ENCODE data around the gene DDA1. TPM values are rescaled to one million over a fixed set of nuclear protein-coding genes. Genes with fewer than 3 reads are reported as not detected.

DDA1 gene
- total RNA-seq, 1 experiment from 2014 or later = 87.9 TPM

DNA sequence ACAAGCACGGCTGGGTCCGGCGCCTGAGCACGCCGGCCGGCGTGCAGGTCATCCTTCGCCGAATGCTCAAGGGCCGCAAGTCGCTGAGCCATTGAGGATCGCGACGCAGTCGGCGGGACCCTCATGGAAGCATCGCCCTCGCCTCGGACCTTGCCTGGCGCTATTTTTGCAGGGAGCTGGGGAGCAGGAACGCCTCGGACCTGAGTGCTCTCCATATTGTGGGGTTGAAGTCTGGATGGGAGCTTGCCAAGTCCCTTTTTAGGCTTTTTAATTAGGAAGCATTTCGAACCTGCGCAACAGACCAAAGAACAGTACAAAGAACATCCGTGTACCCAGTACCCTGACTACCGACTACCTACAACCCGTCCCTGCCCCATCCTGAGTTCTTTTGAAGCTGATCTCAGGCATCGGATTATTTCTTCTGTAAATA lies 3.1 kb upstream of the DDA1 start:
- peaks cover 35% of the 10 kb centered on the region for H3K4me1 ChIP-seq (ENCODE audit: insufficient read depth, low read length)
- TF ChIP-seq EZH2 (IDR thresholded peaks at IDR 0.05; ENCODE audit: low read length, unreplicated experiment) (no peak), EZH2phosphoT487 (IDR thresholded peaks at IDR 0.05; ENCODE audit: borderline replicate concordance, low read length) (no peak)
- TF ChIP-seq, protein P1, sequence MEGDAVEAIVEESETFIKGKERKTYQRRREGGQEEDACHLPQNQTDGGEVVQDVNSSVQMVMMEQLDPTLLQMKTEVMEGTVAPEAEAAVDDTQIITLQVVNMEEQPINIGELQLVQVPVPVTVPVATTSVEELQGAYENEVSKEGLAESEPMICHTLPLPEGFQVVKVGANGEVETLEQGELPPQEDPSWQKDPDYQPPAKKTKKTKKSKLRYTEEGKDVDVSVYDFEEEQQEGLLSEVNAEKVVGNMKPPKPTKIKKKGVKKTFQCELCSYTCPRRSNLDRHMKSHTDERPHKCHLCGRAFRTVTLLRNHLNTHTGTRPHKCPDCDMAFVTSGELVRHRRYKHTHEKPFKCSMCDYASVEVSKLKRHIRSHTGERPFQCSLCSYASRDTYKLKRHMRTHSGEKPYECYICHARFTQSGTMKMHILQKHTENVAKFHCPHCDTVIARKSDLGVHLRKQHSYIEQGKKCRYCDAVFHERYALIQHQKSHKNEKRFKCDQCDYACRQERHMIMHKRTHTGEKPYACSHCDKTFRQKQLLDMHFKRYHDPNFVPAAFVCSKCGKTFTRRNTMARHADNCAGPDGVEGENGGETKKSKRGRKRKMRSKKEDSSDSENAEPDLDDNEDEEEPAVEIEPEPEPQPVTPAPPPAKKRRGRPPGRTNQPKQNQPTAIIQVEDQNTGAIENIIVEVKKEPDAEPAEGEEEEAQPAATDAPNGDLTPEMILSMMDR (conservative IDR thresholded peaks at IDR 0.05; ENCODE audit: low read depth, low read length) = no peak
- H3K4me3 ChIP-seq (ENCODE audit: low read length) = peak overlapping the region; percentile 89
- peak overlapping the region; percentile 90 for H3K9ac ChIP-seq (ENCODE audit: low read length)
- no peak for ATAC-seq
- DNase-seq = peak; percentile 33
- H3K27me3 ChIP-seq (ENCODE audit: low read length) = no peaks in the 10 kb centered on the region
- no TSS peak for BruUV-seq (replicated peaks)
- no peaks in the 10 kb centered on the region for H3K9me2 ChIP-seq (replicated peaks; ENCODE audit: low read length)
- H2AFZ ChIP-seq (ENCODE audit: low read length) = peak overlapping the region; percentile 92
- ChIA-PET POLR2A (ENCODE audit: unreplicated experiment) (interaction anchor here (0.6 kb wide), 1 partner anchor 11 kb away, joined by 15 read pairs; no protein-coding TSS in a partner anchor), CTCF (no interaction called here)
- H3K79me2 ChIP-seq (ENCODE audit: low read length) = peaks cover 57% of the 10 kb centered on the region
- intact Hi-C loops (cut with micrococcal nuclease) = no loop called here
- no peaks in the 10 kb centered on the region for H3F3A ChIP-seq (ENCODE audit: low read length, unreplicated experiment)
- no peaks in the 10 kb centered on the region for H3K9me3 ChIP-seq (ENCODE audit: low read length)
- H4K20me1 ChIP-seq (ENCODE audit: low read length) = no peaks in the 10 kb centered on the region
- H3K27ac ChIP-seq (ENCODE audit: low read length) = peak overlapping the region; percentile 74
- no peaks in the 10 kb centered on the region for H3K36me3 ChIP-seq (ENCODE audit: low read depth, low read length)
- peak overlapping the region; percentile 95 for H3K4me2 ChIP-seq (ENCODE audit: low read length)

DNA sequence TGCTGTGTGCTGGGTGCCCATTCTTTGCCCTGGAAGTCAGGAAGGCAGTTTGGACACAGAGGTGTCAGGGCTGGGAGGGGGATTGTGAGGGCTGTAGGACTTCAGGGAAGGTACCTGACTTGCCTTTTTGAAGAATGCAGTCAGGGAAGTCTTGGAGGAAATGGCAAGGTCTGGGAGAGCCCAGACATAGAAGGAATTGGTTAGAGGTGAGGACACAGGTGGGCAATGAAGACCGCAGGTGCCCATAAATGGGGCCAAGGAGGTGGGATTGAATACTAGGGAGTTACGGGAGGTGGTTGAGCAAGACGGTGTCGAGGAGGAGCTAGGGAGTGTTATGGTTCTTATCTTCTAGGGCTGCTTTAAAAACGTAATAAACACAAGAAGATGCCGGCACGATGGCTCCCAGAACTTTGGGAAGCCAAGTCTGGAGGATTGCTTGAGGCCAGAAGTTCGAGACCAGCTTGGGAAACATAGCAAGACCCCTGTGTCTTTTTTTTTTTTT lies 1.4 kb upstream of the DDA1 start:
- intact Hi-C loops (cut with micrococcal nuclease) = loop anchor here (2.0 kb wide), 1 partner anchor 41 kb away; the partner anchor contains the start of gene BABAM1
- no peaks in the 10 kb centered on the region for H3F3A ChIP-seq (ENCODE audit: low read length, unreplicated experiment)
- H3K4me2 ChIP-seq (ENCODE audit: low read length) = no peak overlapping the region
- H3K36me3 ChIP-seq (ENCODE audit: low read depth, low read length) = no peaks in the 10 kb centered on the region; the same call in 1 of the 2 replicates
- H3K4me3 ChIP-seq (ENCODE audit: low read length) = no peak overlapping the region
- DNase-seq (no peak), ATAC-seq (no peak)
- H3K4me1 ChIP-seq (ENCODE audit: insufficient read depth, low read length) = peaks cover 39% of the 10 kb centered on the region
- POLR2A ChIA-PET (ENCODE audit: unreplicated experiment) = no interaction called here
- peaks cover 59% of the 10 kb centered on the region for H3K79me2 ChIP-seq (ENCODE audit: low read length)
- H3K27ac ChIP-seq (ENCODE audit: low read length) = no peak overlapping the region
- no peak overlapping the region for H3K9ac ChIP-seq (ENCODE audit: low read length)
- no peaks in the 10 kb centered on the region for H3K27me3 ChIP-seq (ENCODE audit: low read length)
- BruUV-seq (replicated peaks) = no TSS peak
- CTCF ChIA-PET = no interaction called here
- H4K20me1 ChIP-seq (ENCODE audit: low read length) = no peaks in the 10 kb centered on the region
- H3K9me2 ChIP-seq (replicated peaks; ENCODE audit: low read length) = no peaks in the 10 kb centered on the region
- no peak overlapping the region for H2AFZ ChIP-seq (ENCODE audit: low read length)
- H3K9me3 ChIP-seq (ENCODE audit: low read length) = no peaks in the 10 kb centered on the region
- no peak for TF ChIP-seq EZH2 (IDR thresholded peaks at IDR 0.05; ENCODE audit: low read length, unreplicated experiment)
- TF ChIP-seq EZH2phosphoT487 (IDR thresholded peaks at IDR 0.05; ENCODE audit: borderline replicate concordance, low read length) = no peak
- TF ChIP-seq, protein P1 (conservative IDR thresholded peaks at IDR 0.05; ENCODE audit: low read depth, low read length) = no peak

DNA sequence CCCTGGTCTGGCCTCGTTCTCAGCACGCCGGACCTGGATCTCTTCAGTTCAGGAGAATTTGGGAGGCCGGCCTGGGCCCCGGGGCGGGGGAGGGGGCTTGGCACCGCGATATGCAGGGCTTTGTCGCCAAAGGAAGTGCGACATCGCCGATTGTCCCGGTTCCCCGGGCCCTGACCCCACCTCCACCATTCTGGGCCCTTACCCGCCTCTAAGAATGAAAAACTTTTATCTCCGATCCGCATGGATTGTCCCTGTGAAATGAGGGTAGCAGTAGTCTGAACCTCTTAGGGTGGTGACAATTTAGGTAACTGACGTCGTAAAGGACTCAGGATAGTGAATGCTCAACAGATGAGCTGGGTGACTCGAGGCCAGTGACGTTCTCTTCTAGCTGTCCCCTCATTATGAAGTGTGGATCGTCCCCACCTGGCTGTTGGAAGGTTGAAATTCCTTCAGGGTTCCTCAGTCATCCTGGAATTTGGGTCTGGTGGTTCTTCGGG lies 650 bp downstream of the DDA1 start:
- no peak for ATAC-seq
- peak overlapping the region; percentile 56; the same call in 1 of the 2 replicates for H2AFZ ChIP-seq (ENCODE audit: low read length)
- ChIA-PET CTCF (no interaction called here), POLR2A (ENCODE audit: unreplicated experiment) (interaction anchor here (1.4 kb wide), 1 partner anchor 23 kb away, joined by 11 read pairs; no protein-coding TSS in a partner anchor)
- no TSS peak for BruUV-seq (replicated peaks)
- DNase-seq = no peak
- H4K20me1 ChIP-seq (ENCODE audit: low read length) = no peaks in the 10 kb centered on the region
- H3K9me2 ChIP-seq (replicated peaks; ENCODE audit: low read length) = no peaks in the 10 kb centered on the region
- intact Hi-C loops (cut with micrococcal nuclease) = loop anchor here (1.0 to 2.0 kb wide), 2 partner anchors 24 to 43 kb away; partner anchors contain the start of genes ANO8 and BABAM1
- H3K4me1 ChIP-seq (ENCODE audit: insufficient read depth, low read length) = peaks cover 29% of the 10 kb centered on the region
- H3K27ac ChIP-seq (ENCODE audit: low read length) = peak overlapping the region; percentile 60
- no peaks in the 10 kb centered on the region for H3K27me3 ChIP-seq (ENCODE audit: low read length)
- no peaks in the 10 kb centered on the region for H3F3A ChIP-seq (ENCODE audit: low read length, unreplicated experiment)
- H3K4me3 ChIP-seq (ENCODE audit: low read length) = peak overlapping the region; percentile 94
- H3K36me3 ChIP-seq (ENCODE audit: low read depth, low read length) = peaks cover 12% of the 10 kb centered on the region; the same call in 1 of the 2 replicates
- peak overlapping the region; percentile 87 for H3K4me2 ChIP-seq (ENCODE audit: low read length)
- H3K79me2 ChIP-seq (ENCODE audit: low read length) = peaks cover 69% of the 10 kb centered on the region
- no peak for TF ChIP-seq EZH2phosphoT487 (IDR thresholded peaks at IDR 0.05; ENCODE audit: borderline replicate concordance, low read length)
- TF ChIP-seq, protein P1 (conservative IDR thresholded peaks at IDR 0.05; ENCODE audit: low read depth, low read length) = no peak
- no peak for TF ChIP-seq EZH2 (IDR thresholded peaks at IDR 0.05; ENCODE audit: low read length, unreplicated experiment)
- no peaks in the 10 kb centered on the region for H3K9me3 ChIP-seq (ENCODE audit: low read length)
- peak overlapping the region; percentile 92 for H3K9ac ChIP-seq (ENCODE audit: low read length)
